Hippocampal formation (tissue), 2 donors: ENCODE data around the gene OR8H1.

Source experiments
- DNase-seq, 2 donors: peaks; one replicate each; lab custom pipeline; 2025; lab: John Stamatoyannopoulos, UW

Gene OR8H1, protein sequence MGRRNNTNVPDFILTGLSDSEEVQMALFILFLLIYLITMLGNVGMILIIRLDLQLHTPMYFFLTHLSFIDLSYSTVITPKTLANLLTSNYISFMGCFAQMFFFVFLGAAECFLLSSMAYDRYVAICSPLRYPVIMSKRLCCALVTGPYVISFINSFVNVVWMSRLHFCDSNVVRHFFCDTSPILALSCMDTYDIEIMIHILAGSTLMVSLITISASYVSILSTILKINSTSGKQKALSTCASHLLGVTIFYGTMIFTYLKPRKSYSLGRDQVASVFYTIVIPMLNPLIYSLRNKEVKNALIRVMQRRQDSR

DNA sequence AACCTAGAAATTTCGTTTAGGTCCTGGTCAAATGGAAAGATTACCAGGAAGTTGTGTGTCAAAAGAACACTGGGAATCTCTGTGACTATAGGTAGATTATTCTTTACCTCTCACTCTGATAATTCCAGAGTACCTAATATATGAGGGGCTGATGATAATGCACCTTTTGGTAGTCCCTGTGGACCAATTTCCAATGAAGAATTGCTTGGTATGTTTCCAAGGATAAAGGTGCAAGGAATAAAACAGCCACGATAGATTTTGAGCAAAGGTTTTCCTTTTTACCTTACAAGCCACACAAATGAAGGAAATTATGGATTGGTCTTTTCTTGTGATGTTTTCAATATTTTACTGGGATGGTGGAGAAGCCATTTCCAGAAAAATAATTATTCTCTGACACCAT, at the start of gene OR8H1:
OR8H1 (minus strand) TSS at position 101 of the 400 bp plus-strand sequence. CDS start 1,192 bp downstream, outside the sequence.
- DNase-seq: no peak

DNA sequence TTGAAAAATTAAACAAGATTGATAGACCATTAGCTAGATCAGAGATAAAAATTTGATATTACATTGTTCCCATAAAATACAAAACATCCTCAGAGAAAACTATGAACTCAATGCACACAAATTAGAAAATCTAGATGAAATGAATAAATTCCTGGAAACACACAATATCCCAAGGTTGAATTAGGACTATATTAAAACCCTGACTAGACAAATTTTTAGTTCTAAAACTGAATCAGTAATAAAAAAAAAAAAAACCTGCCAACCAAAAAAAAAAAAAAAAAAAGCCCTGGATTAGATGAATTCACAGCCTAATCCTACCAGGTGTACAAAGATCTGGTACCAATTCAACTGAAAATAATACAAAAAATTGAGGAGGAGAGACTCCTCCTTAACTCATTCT, 48.2 kb upstream of the OR8H1 start:
- no peak for DNase-seq

DNA sequence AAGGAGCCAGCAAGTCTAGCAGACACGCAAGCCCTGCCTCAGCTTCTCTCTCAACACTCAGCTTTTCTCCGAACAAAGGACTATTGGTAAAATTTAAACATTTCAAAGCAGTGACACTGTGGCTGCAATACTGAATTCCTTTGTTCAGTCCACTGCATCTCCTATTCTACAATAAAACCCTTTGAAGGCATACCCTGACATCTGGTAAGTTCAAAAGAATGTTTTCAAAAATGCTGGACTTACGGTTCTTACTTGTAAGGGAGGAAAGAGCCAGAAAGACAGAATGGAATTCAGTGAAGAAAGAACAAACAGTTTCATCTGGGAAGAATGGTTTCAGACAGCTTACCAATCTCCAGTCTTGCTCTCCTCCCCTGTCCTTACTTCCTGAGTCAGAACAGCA, 41.1 kb upstream of the OR8H1 start:
- no peak for DNase-seq

DNA sequence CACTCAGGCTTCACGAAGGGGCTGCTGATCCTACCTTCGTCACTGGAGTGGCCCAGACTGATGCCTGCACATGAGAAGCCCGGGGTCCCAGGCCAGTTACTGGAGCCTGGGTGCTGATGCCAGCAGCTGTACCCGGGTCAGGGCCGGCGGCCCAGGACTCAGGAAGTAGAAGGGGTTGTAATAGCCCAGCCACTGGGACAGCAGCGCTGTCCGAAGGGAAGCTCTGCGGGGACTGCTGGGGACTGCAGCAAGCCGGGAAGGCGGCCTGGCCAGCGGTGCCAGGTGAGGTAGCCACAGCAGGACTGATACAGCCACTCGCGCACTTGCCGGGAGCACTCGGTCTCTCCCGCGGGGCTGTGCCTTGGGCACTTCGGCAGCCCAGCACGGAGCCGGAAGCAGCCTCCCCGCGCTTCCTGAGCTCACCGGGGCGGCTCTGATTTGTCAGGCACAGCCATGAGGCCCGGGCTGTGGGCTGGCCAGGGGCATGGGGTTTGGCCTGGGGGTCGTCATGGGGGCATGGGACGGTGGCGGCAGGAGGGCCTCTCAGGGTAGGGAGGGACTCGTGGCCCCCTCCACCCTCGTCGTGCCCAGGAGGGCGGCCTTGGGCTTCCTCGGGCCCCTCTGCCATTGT, 39.9 kb upstream of the OR8H1 start:
- no peak for DNase-seq

DNA sequence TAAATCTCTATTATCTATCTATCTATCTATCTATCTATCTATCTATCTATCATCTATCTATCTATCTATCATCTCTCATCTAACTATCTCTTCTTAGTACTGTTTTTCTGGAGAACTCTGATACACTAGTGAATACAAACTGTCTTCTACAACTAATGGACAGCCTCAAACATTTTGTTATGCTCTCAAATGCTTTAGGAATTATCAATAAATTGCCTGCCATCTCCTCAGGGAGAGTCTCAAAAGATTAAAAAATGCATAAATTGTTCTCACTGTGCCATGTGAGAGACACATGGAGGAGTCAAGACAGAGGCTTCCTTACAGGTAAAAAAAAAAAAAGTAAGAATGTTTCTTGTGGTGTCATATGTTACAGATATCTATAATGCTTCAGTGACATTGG, 22.8 kb upstream of the OR8H1 start, which contains the start of gene OR8K3:
OR8K3 (plus strand) TSS at position 301 of the 400 bp plus-strand sequence. CDS start 3,163 bp downstream, outside the sequence.
- DNase-seq: no peak

DNA sequence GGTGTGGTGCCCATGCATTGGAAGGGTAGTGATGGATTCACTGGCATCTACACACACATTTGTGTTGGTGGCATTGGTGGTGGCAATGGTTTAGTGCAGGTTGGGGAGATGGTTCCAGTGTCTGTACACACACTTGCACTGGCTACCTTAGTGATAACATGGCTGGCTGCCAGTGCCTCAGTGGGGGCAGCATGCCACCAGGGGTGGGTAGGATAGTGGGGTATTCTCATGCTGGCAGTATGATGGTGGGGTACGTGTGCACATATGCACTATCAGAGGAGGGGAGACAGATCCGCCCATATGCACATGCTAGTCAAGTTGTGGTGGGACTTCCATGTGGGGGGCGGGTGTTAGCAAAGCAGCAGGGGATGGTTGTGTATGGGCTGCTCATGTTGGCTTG, 15.8 kb upstream of the OR8H1 start:
- DNase-seq: no peak

DNA sequence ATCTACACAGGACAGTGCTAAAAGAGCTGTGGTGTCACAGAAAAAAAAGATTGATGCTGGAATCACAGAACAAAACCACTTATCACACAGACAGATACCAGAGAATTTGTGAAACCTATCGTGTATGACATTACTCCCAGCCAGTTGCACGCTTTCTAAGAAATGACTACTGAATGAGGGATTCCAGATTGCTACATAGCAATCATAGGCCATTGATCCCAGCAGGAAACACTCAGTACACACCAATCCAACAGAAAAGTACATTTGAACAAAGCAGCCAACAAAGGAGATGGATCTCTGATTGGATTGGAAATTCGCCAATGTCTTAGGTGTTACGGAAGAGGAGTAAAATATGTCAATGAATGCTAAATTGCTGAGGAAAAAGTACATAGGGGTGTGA, 4.8 kb upstream of the OR8H1 start:
- DNase-seq: no peak

DNA sequence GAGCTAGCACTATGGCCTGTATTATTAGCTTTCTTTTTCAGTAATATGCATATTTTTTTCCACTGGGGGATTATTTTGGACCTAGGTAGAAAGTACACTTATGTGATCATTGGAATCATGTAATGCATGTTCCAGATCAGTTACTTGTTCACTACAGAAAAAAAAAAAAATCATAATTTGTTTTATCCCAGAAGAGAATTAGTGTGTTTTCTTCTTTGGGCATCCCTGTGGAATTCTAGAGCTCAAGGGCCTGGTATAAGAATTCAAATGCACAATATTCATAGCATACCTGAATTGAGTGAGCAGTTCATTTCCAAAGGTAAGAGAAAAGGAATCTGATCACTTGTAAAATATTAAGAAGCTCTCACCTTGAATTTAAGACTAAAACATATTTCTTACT, 18.2 kb downstream of the OR8H1 start, which contains the start of gene OR5T1:
OR5T1 (plus strand) TSS at position 301 of the 400 bp plus-strand sequence. CDS start 1,485 bp downstream, outside the sequence.
- no peak for DNase-seq

DNA sequence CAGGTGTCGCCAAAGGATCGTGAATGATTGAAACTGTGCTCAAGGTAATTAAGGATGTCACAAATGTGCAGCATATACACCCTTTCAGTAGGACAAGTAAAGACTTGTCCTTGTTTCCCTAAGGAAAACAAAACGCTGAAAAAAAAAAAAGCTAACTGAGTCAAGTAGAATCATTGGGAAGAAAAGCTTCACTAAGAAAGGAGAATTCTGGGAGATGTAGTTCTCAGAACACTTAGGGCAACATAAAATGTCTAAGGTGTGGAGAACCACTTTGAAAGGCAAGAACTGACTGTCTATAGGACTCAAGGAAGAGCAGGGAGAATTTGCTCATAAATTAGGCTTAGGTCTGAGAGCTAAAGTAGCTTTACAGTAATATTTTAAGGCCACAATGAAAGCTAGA, 21.0 kb downstream of the OR8H1 start:
- no peak for DNase-seq

DNA sequence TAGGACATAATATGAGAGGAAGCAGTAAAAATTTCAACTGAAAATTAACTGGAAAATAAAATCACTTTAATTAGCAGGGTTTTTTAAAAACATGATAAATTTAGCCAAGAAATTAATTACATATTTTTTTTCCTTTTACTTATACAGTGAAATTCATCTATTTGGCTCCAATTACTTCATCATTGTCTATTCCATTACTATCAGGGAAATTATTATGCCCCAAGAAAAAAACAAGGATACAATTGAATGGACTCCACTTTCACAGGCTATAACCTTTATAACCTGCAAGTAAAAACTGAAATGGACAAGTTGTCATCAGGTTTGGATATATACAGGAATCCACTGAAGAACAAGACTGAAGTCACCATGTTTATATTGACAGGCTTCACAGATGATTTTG, 40.1 kb downstream of the OR8H1 start, which contains the start of gene OR5T3:
OR5T3 (plus strand) TSS at position 301 of the 400 bp plus-strand sequence; CDS start at position 301, 0 bp downstream.
- DNase-seq: no peak
